OCI-LY3 (cell line): ENCODE data around the gene AKT3.

Source experiments
- H2AFZ ChIP-seq: fragments of 200-600, 300-600 bp; shearing (Covaris generic); 2 replicates; pipeline ENCODE4 v1.6.0; 2014; ENCODE audit warnings: antibody characterized with exemption, low read depth, low read length
- H3K27ac ChIP-seq: fragments of 200-600, 300-600 bp; sonication (generic); 2 replicates; pipeline ENCODE4 v1.5.1; 2014; ENCODE audit warnings: mild to moderate bottlenecking, low read length, moderate library complexity, mixed read lengths
- H3K27me3 ChIP-seq: fragments of 200-600, 300-600 bp; sonication (generic); 2 replicates; pipeline ENCODE4 v1.6.1; 2014; ENCODE audit warnings: low read depth, low read length, mixed read lengths
- H3K36me3 ChIP-seq: fragments of 200-600, 300-600 bp; sonication (generic); replicated peaks from 2 replicates; pipeline ENCODE3; 2014; ENCODE audit warnings: low read depth, low read length, mixed read lengths
- H3K4me1 ChIP-seq: fragments of 300-600, 200-600 bp; sonication (generic); 2 replicates; pipeline ENCODE4 v1.6.1; 2014; ENCODE audit warnings: low read length, mixed read lengths
- H3K4me2 ChIP-seq: fragments of 200-600, 300-600 bp; sonication (generic); 2 replicates; pipeline ENCODE4 v1.6.1; 2014; ENCODE audit warnings: low read length, mixed read lengths
- H3K4me3 ChIP-seq: fragments of 300-600, 200-600 bp; sonication (generic); 2 replicates; pipeline ENCODE4 v1.5.1; 2014; ENCODE audit warnings: antibody characterized with exemption, mild to moderate bottlenecking, low read length, moderate library complexity
- H3K79me2 ChIP-seq: fragments of 300-600, 200-600 bp; shearing (Covaris generic); 2 replicates; pipeline ENCODE4 v1.6.1; 2014; ENCODE audit warnings: mild to moderate bottlenecking, low read length, mixed read lengths
- H3K9ac ChIP-seq: fragments of 300-600, 200-600 bp; shearing (Covaris generic); 2 replicates; pipeline ENCODE4 v1.6.0; 2014; ENCODE audit warnings: mild to moderate bottlenecking, low read length, moderate library complexity
- H3K9me3 ChIP-seq: fragments of 200-600, 300-600 bp; shearing (Covaris generic); 2 replicates; pipeline ENCODE4 v1.6.1; 2014; ENCODE audit warnings: low read length, mixed read lengths; ENCODE audit not compliant: insufficient read depth
- H4K20me1 ChIP-seq: fragments of 200-600, 300-600 bp; sonication (generic); 2 replicates; pipeline ENCODE4 v1.6.1; 2016; ENCODE audit warnings: low read length, mixed read lengths; ENCODE audit not compliant: insufficient read depth
- EZH2phosphoT487 ChIP-seq: fragments of 200-600 bp; shearing (Covaris generic); IDR thresholded peaks from 2 replicates; pipeline ENCODE4 v1.6.1; 2018; ENCODE audit warnings: antibody characterized with exemption, mixed run types, low read depth
- TF ChIP-seq, protein P1 (sequence below): fragments of 200-600, 300-600 bp; sonication (generic); IDR thresholded peaks from 2 replicates; pipeline ENCODE4 v1.5.1; 2014; ENCODE audit warnings: antibody characterized with exemption, low read length, low read depth

AKT3 gene

DNA sequence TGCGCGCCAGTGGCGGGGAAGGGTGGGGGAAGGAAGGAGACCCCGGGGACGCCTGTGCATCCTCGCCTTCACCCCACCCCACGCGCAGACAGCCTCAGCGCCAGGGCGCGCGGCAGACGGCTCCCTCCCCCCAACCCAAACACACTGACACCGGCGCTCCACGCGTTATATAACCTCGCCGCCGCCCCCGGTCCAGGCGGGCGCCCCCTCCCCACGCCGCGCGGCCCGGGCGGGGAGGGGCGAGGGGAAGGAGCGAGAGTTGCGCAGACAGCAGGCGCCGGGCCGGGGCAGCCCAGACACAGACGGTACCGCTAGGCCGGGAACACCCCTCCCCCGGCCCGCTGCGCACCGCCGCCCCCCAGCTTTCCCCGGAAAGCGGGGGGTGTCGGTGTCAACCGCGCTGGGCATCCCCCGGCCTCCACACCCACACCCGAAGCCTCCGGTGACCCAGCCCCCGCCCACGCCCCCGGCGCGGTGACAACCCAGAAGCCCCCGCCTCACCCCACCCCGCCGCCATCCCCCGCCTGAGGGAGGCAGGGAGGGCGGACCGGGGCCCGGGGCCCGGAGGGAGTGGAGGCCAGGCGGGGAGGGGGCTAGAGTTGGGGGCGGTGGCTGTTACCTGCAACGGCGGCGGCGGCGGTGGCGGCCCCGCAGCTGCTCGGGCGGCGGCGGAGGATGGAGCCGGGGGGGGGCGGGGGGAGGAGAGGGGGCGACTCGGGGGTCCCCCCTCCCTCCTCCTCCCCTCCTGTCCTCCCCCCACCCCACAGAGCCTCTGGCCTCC is 432 bp downstream of the AKT3 start:
- Histone ChIP-seq H3K27me3 (no peaks in the 10 kb centered on the region), H3K9ac (peak overlapping the region; percentile 90), H3K79me2 (peaks cover 46% of the 10 kb centered on the region), H3K4me2 (peak overlapping the region; percentile 97), H2AFZ (no peak overlapping the region; the same call in 1 of the 2 replicates), H3K4me1 (peaks cover 38% of the 10 kb centered on the region), H3K4me3 (peak overlapping the region; percentile 87), H3K9me3 (no peaks in the 10 kb centered on the region), H4K20me1 (peaks cover 18% of the 10 kb centered on the region), H3K36me3 (no peaks in the 10 kb centered on the region), H3K27ac (peak overlapping the region; percentile 75)
- no peak for TF ChIP-seq EZH2phosphoT487
- TF ChIP-seq, protein P1, sequence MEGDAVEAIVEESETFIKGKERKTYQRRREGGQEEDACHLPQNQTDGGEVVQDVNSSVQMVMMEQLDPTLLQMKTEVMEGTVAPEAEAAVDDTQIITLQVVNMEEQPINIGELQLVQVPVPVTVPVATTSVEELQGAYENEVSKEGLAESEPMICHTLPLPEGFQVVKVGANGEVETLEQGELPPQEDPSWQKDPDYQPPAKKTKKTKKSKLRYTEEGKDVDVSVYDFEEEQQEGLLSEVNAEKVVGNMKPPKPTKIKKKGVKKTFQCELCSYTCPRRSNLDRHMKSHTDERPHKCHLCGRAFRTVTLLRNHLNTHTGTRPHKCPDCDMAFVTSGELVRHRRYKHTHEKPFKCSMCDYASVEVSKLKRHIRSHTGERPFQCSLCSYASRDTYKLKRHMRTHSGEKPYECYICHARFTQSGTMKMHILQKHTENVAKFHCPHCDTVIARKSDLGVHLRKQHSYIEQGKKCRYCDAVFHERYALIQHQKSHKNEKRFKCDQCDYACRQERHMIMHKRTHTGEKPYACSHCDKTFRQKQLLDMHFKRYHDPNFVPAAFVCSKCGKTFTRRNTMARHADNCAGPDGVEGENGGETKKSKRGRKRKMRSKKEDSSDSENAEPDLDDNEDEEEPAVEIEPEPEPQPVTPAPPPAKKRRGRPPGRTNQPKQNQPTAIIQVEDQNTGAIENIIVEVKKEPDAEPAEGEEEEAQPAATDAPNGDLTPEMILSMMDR: no peak

DNA sequence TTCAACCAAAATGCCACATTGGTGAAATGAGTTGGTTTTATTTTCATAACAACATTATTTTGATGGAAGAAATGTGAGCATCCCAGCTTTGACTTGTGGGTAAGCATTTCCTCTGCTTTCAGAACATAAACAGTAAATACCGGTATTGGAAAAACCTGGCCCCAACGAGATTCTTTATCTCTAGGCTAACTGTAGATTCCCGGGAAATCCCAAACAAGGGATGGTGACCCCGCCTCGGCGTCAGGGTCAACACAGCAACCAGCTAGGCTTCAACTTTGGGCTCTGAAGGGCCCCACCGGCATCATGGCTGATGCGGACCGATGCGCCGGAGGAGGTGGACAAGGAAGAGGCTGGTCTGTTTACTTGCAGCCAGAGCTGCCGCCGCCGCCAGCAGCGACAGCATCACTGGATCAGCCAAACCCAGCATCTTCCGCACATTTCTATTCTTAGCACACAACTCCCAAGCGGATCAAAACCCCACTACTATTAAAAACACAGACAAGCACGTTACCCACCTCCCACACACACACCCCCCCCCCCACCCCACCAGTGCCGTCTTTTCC is 1.1 kb downstream of the AKT3 start:
- Histone ChIP-seq H3K79me2 (peaks cover 52% of the 10 kb centered on the region), H3K27ac (peak overlapping the region; percentile 75; the same call in 1 of the 2 replicates), H3K9ac (peak overlapping the region; percentile 90), H3K4me3 (peak overlapping the region; percentile 87), H3K27me3 (no peaks in the 10 kb centered on the region), H3K36me3 (no peaks in the 10 kb centered on the region), H3K9me3 (no peaks in the 10 kb centered on the region), H3K4me2 (peak overlapping the region; percentile 97), H2AFZ (no peak overlapping the region; the same call in 1 of the 2 replicates), H4K20me1 (peaks cover 18% of the 10 kb centered on the region), H3K4me1 (peaks cover 38% of the 10 kb centered on the region)
- no peak for TF ChIP-seq EZH2phosphoT487
- TF ChIP-seq, protein P1: no peak

GRCh38 chr1:243848165-243848857 is 1.7 kb downstream of the AKT3 start:
- H3K9me3 ChIP-seq: no peaks in the 10 kb centered on the region
- H3K36me3 ChIP-seq: no peaks in the 10 kb centered on the region
- no peaks in the 10 kb centered on the region for H3K27me3 ChIP-seq
- peak overlapping the region; percentile 97 for H3K4me2 ChIP-seq
- no peak overlapping the region for H3K27ac ChIP-seq
- TF ChIP-seq EZH2phosphoT487: no peak
- TF ChIP-seq, protein P1: no peak
- peaks cover 18% of the 10 kb centered on the region for H4K20me1 ChIP-seq
- H3K4me3 ChIP-seq: peak overlapping the region; percentile 87
- H3K9ac ChIP-seq: peak overlapping the region; percentile 90
- peaks cover 38% of the 10 kb centered on the region for H3K4me1 ChIP-seq
- peaks cover 52% of the 10 kb centered on the region for H3K79me2 ChIP-seq
- no peak overlapping the region for H2AFZ ChIP-seq

DNA sequence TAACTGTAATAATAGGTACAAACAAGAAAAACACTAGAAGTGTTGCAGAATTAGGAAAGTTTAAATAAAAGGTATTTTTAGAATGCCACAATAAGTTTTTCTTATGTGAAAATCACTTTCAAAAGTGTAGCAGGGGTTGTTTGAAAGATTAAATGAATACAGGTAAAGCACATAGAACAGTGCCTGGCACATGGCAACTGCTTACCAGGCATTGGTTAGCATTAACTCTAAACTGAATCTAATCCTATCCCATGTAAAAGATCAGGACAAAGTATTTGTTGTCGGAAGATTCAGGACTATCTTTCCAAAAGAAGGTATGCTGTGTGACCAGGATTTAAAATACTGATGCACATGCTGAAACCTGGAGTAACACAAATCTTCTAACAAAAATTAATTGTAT is 3.3 kb downstream of the AKT3 start:
- peaks cover 3% of the 10 kb centered on the region for H3K36me3 ChIP-seq
- peaks cover 59% of the 10 kb centered on the region for H3K79me2 ChIP-seq
- no peak overlapping the region for H3K4me3 ChIP-seq
- H3K9ac ChIP-seq: no peak overlapping the region
- H4K20me1 ChIP-seq: peaks cover 18% of the 10 kb centered on the region
- H3K27me3 ChIP-seq: no peaks in the 10 kb centered on the region
- no peaks in the 10 kb centered on the region for H3K9me3 ChIP-seq
- no peak overlapping the region for H3K4me2 ChIP-seq
- H3K27ac ChIP-seq: no peak overlapping the region
- no peak overlapping the region for H2AFZ ChIP-seq
- peaks cover 26% of the 10 kb centered on the region for H3K4me1 ChIP-seq
- TF ChIP-seq, protein P1: no peak
- TF ChIP-seq EZH2phosphoT487: no peak
